Esophagus squamous epithelium (tissue), 5 donors: ENCODE data around the gene TOMM40. TPM values are rescaled to one million over a fixed set of nuclear protein-coding genes. Genes with fewer than 3 reads are reported as not detected.
"Not testable (repeated sequence)": the region's sequence is repeated elsewhere in the genome, so short reads cannot be mapped to it uniquely, and the experiment has no call there.

ENCODE experiments used
- DNase-seq: peaks from one replicate; lab custom pipeline; 2025; lab: John Stamatoyannopoulos, UW
- H3K27ac ChIP-seq, 4 donors: fragments of 200-600 bp; sonication (generic); one replicate each; pipeline ENCODE4 v1.5.1; 2016 to 2019; ENCODE audit warnings: mild to moderate bottlenecking in 1 of 4
- H3K27me3 ChIP-seq, 4 donors: fragments of 200-600 bp; sonication (generic); 1 replicate in 3 of 4; 2 replicates in 1 of 4; pipeline versions ENCODE4 v1.5.1 to v1.6.0; 2017 to 2021; ENCODE audit warnings: antibody characterized with exemption in 1 of 4
- H3K36me3 ChIP-seq, 3 donors: fragments of 200-600 bp; sonication (generic); one replicate each; pipeline ENCODE4 v1.5.1; 2016 to 2019
- H3K4me1 ChIP-seq, 3 donors: fragments of 200-600 bp; sonication (generic); one replicate each; pipeline ENCODE4 v1.5.1; 2017 to 2019
- H3K4me3 ChIP-seq, 4 donors: fragments of 200-600 bp; sonication (generic); 1 replicate in 3 of 4; 2 replicates in 1 of 4; pipeline ENCODE4 v1.5.1; 2016 to 2019; ENCODE audit warnings: mild to moderate bottlenecking in 2 of 4, moderate library complexity in 1 of 4
- H3K9me3 ChIP-seq, 3 donors: fragments of 200-600 bp; sonication (generic); one replicate each; pipeline ENCODE4 v1.5.1; 2016 to 2019
- CTCF ChIP-seq, 6 experiments: fragments of 450-650 bp in 4 of 6; fragments of 200-600 bp in 2 of 6; sonication (generic) in 2 of 6; IDR thresholded peaks; one replicate each; pipeline ENCODE4 v1.5.1; 2016 to 2019; ENCODE audit warnings: antibody characterized with exemption in 6 of 6, mild to moderate bottlenecking in 4 of 6, moderate library complexity in 4 of 6
- POLR2A ChIP-seq, 4 donors: fragments of 450-650 bp; IDR thresholded peaks; one replicate each; pipeline ENCODE4 v1.6.1; 2017; ENCODE audit warnings: antibody characterized with exemption in 4 of 4, mild to moderate bottlenecking in 4 of 4, moderate library complexity in 3 of 4
- WGBS, 2 donors: methylation state at CpG; one replicate each; pipeline ENCODE4 v1.1.5; 2018; 5-methylcytosine and 5-hydroxymethylcytosine counted together
- intact Hi-C: fragments of 100-400 bp; cut with DNase I; formaldehyde crosslinking; loops from one replicate; pipeline ENCODE4 v1.15.0; 2022
- total RNA-seq, 4 donors: library from RNA; depleted of rRNA; stranded (reverse); fragments of >200 nt; gene quantifications; one replicate each; pipeline ENCODE4 v1.1.0, GENCODE V29; 2016
- donor health status: DM: yes; HTN: yes; CAD: no.

Gene TOMM40
- total RNA-seq, 4 donors from 2014 or later = 64.7 to 142 (median 79.0) TPM

GRCh38 chr19:44924243-44924725 lies 33.2 kb downstream of the TOMM40 start:
- no peaks in the 10 kb centered on the region for H3K36me3 ChIP-seq
- TF ChIP-seq CTCF (IDR thresholded peaks at IDR 0.05) (no peak), POLR2A (IDR thresholded peaks at IDR 0.05) (no peak)
- 62 to 75% methylated on average over 6 to 8 of the region's 8 CpGs for WGBS, 2 donors
- no peak for DNase-seq
- no peaks in the 10 kb centered on the region for H3K9me3 ChIP-seq
- intact Hi-C loops = no loop called here
- H3K4me1 ChIP-seq = peaks cover 6 to 39% (median 15%) of the 10 kb centered on the region in 3 donors
- peak overlapping the region in 1 of 4 donors; percentile 68 for H3K27ac ChIP-seq
- H3K27me3 ChIP-seq = peaks cover 0 to 8% (median 0%) of the 10 kb centered on the region in 4 donors
- no peak overlapping the region for H3K4me3 ChIP-seq

- Histone ChIP-seq H3K4me1 (peaks cover 6 to 39% (median 15%) of the 10 kb centered on the region in 3 donors), H3K36me3 (no peaks in the 10 kb centered on the region), H3K9me3 (no peaks in the 10 kb centered on the region), H3K27me3 (peaks cover 0 to 8% (median 0%) of the 10 kb centered on the region in 4 donors), H3K4me3 (no peak overlapping the region), H3K27ac (peak overlapping the region in 3 of 4 donors; percentile 50 to 75 (median 68))
- TF ChIP-seq POLR2A (IDR thresholded peaks at IDR 0.05) = no peak
- no peak for TF ChIP-seq CTCF (IDR thresholded peaks at IDR 0.05)
- 45 to 58% methylated on average over 8 of the region's 8 CpGs for WGBS, 2 donors
- DNase-seq = no peak
- intact Hi-C loops = no loop called here
Observed at GRCh38 chr19:44925114-44925891, 34.2 kb downstream of the TOMM40 start.

GRCh38 chr19:44926245-44927077 lies 35.4 kb downstream of the TOMM40 start:
- not testable (repeated sequence) for DNase-seq
- H3K4me3 ChIP-seq = peak overlapping the region in 2 of 4 donors; percentile 26 to 50

GRCh38 chr19:44927746-44928145 lies 36.7 kb downstream of the TOMM40 start:
- Histone ChIP-seq H3K36me3 (no peaks in the 10 kb centered on the region), H3K4me3 (no peak overlapping the region), H3K9me3 (no peaks in the 10 kb centered on the region), H3K27me3 (peaks cover 0 to 8% (median 0%) of the 10 kb centered on the region in 4 donors), H3K4me1 (peaks cover 6 to 39% (median 15%) of the 10 kb centered on the region in 3 donors), H3K27ac (peak overlapping the region in 3 of 4 donors; percentile 17 to 52 (median 19))
- intact Hi-C loops = no loop called here
- DNase-seq = no peak
- no peak for TF ChIP-seq POLR2A (IDR thresholded peaks at IDR 0.05)
- no peak for TF ChIP-seq CTCF (IDR thresholded peaks at IDR 0.05)
- WGBS, 2 donors = 0 to 70% methylated on average over 2 of the region's 5 CpGs

More at GRCh38 chr19:44926245-44927077, 35.4 kb downstream of the TOMM40 start:
- H3K27me3 ChIP-seq, intact Hi-C loops, H3K36me3 ChIP-seq, H3K9me3 ChIP-seq: not testable (repeated sequence)
- Histone ChIP-seq H3K27ac (peak overlapping the region in 3 of 4 donors; percentile 18 to 58 (median 52)), H3K4me1 (peaks cover 6 to 39% (median 15%) of the 10 kb centered on the region in 3 donors)
- WGBS, 2 donors = 52 to 76% methylated on average over 8 to 13 of the region's 19 CpGs

GRCh38 chr19:44930088-44930487 lies 39.0 kb downstream of the TOMM40 start:
- Histone ChIP-seq H3K27me3 (peaks cover 0 to 8% (median 0%) of the 10 kb centered on the region in 4 donors), H3K4me3 (no peak overlapping the region), H3K27ac (no peak overlapping the region), H3K9me3 (no peaks in the 10 kb centered on the region), H3K36me3 (no peaks in the 10 kb centered on the region), H3K4me1 (peaks cover 6 to 27% (median 11%) of the 10 kb centered on the region in 3 donors)
- TF ChIP-seq POLR2A (IDR thresholded peaks at IDR 0.05) (no peak), CTCF (IDR thresholded peaks at IDR 0.05) (no peak)
- intact Hi-C loops = no loop called here
- DNase-seq = no peak
- WGBS, 2 donors = 76 to 86% methylated on average over 7 of the region's 7 CpGs
